Activated CD8-positive, alpha-beta memory T cell treated with anti-CD3 and anti-CD28 coated beads, Interleukin-2, amount 10 ng/mL, durations not matched to agents 7 days and 5 days (primary cell): ENCODE data around the gene GEMIN2. TPM values are rescaled to one million over a fixed set of nuclear protein-coding genes. Genes with fewer than 3 reads are reported as not detected.
"Not testable (repeated sequence)": the region's sequence is repeated elsewhere in the genome, so short reads cannot be mapped to it uniquely, and the experiment has no call there.

Source experiments
- ATAC-seq: fragments of 150-1000 bp; cut with Tn5 transposase; one replicate; pipeline ENCODE4 v1.10.0; 2021; ENCODE audit warnings: moderate library complexity
- CTCF ChIA-PET: fragments of 350-600 bp; sonication (Branson Sonifier 250); formaldehyde crosslinking; loops from one replicate; lab custom pipeline; 2021; ENCODE audit warnings: antibody characterized with exemption; lab: Charles Lee
- DNase-seq: peaks from one replicate; pipeline ENCODE4 v3.0.0-alpha.2; 2020
- H3K27ac Mint-ChIP-seq: one replicate; pipeline ENCODE4 v1.8.0; 2021; ENCODE audit warnings: mild to moderate bottlenecking, mixed read lengths
- H3K27me3 Mint-ChIP-seq: one replicate; pipeline ENCODE4 v1.8.0; 2021; ENCODE audit warnings: mixed read lengths
- H3K36me3 Mint-ChIP-seq: one replicate; pipeline ENCODE4 v1.8.0; 2021; ENCODE audit warnings: mild to moderate bottlenecking, mixed read lengths
- H3K4me1 Mint-ChIP-seq: one replicate; pipeline ENCODE4 v1.8.0; 2021; ENCODE audit warnings: mixed read lengths
- H3K4me3 Mint-ChIP-seq: one replicate; pipeline ENCODE4 v1.8.0; 2021; ENCODE audit warnings: mild to moderate bottlenecking, moderate library complexity, mixed read lengths
- H3K9me3 Mint-ChIP-seq: one replicate; pipeline ENCODE4 v1.8.0; 2022; ENCODE audit warnings: low read depth, mixed read lengths
- total RNA-seq, 2 experiments: library from RNA; stranded (reverse); gene quantifications; one replicate each; pipeline ENCODE4 v1.2.3, GENCODE V29; 2021

Gene GEMIN2
- total RNA-seq = 10 to 100 TPM; 22.5 to 26.3 TPM

DNA sequence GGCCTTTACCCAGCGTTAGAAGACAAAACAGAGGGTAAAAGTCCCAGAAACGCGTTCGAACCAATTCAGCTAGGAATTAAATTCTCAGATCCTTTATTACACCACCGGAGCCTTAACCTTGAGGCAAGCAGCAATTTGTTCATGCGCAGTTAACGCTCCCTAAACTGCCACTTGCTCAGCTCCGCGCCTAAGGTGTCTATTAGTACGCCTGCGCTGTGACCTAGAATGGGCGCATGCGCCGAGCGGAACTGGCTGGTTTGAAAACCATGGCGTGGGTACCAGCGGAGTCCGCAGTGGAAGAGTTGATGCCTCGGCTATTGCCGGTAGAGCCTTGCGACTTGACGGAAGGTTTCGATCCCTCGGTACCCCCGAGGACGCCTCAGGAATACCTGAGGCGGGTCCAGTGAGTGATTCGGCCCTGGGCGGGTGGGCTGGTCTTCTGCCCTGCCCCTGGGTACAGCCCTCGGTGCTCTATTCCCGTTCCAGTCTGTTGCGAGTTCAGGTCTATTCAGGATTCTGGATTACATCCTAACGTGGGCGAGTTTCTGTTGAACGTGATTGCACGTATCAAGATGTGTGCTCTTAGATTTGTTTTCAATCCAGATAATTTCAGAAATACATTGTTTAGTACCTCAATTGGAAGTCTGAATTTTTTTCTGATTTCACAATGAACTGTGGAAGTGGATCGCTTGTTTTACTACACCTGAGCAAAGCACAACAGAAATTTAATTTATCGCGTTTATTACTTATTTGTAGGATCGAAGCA lies at the start of gene GEMIN2:
Gene GEMIN2, plus strand, starts transcription at position 251 of the 766 bp plus-strand sequence. Its CDS starts 16 bp downstream, at position 267.
- peak within 1 kb of the TSS; percentile 98 for H3K27ac Mint-ChIP-seq
- H3K36me3 Mint-ChIP-seq = peaks cover 17% of the 10 kb centered on the region
- peak within 1 kb of the TSS; percentile 98 for H3K4me3 Mint-ChIP-seq
- CTCF ChIA-PET = interaction anchor here (1.0 to 2.2 kb wide), 6 partner anchors 9 to 312 kb away, joined by 4 to 10 read pairs (median 7); partner anchors contain the start of genes SEC23A and TRAPPC6B
- DNase-seq = peak; percentile 97
- peak; percentile 99 for ATAC-seq
- H3K4me1 Mint-ChIP-seq = peaks cover 35% of the 10 kb centered on the region
- no peaks in the 10 kb centered on the region for H3K27me3 Mint-ChIP-seq
- H3K9me3 Mint-ChIP-seq = no peaks in the 10 kb centered on the region

GRCh38 chr14:39069169-39069805 lies 44.8 kb upstream of the GEMIN2 start:
- CTCF ChIA-PET, H3K27ac Mint-ChIP-seq, H3K4me1 Mint-ChIP-seq, H3K27me3 Mint-ChIP-seq, H3K4me3 Mint-ChIP-seq, H3K9me3 Mint-ChIP-seq, ATAC-seq, DNase-seq: not testable (repeated sequence)
- peaks cover 55% of the 10 kb centered on the region for H3K36me3 Mint-ChIP-seq

DNA sequence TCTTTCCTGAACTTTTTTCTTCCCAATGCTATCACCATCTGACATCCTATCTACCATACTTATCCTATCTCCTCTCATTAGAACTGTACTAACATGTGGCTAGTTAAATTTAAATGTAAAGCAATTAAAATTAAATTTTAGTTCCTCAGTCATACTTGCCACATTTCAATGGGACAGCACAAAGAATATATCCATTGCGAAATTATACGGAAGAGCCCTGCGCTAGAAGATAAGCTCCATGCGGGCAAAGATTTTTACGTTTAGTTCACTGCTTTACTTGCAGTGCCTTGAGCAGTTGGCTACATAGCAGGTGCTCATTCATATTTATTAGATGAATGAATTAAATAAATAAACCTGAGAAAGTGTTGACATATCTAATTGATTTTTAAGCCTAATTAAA lies 44.2 kb upstream of the GEMIN2 start:
- Mint-ChIP-seq H3K27ac (no peak overlapping the region), H3K4me3 (no peak overlapping the region), H3K36me3 (peaks cover 54% of the 10 kb centered on the region), H3K4me1 (no peaks in the 10 kb centered on the region), H3K27me3 (no peaks in the 10 kb centered on the region), H3K9me3 (no peaks in the 10 kb centered on the region)
- CTCF ChIA-PET = no interaction called here
- ATAC-seq (no peak), DNase-seq (no peak)

GRCh38 chr14:39071096-39071495 lies 43.0 kb upstream of the GEMIN2 start:
- DNase-seq = no peak
- CTCF ChIA-PET = no interaction called here
- no peaks in the 10 kb centered on the region for H3K27me3 Mint-ChIP-seq
- no peak overlapping the region for H3K4me3 Mint-ChIP-seq
- no peaks in the 10 kb centered on the region for H3K9me3 Mint-ChIP-seq
- peaks cover under 1% of the 10 kb centered on the region for H3K4me1 Mint-ChIP-seq
- no peak for ATAC-seq
- H3K27ac Mint-ChIP-seq = no peak overlapping the region
- peaks cover 55% of the 10 kb centered on the region for H3K36me3 Mint-ChIP-seq

DNA sequence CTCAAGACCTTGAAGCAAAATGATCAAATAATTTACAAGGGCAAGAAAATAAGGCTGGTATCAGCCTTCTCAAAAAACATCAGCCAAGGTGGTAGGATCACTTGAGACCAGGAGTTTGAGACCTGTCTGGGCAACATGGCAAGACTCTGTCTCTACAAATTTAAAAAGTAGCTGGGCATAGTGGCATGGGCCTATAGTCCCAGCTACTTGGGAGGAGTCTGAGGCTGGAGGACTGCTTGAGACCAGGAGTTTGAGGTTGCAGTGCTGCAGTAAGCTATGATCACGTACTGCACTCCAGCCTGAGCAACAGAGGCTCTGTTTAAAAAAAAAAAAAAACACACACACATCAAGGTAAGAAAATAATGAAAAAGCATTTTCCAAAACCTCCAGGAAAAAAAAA lies 33.2 kb upstream of the GEMIN2 start:
- CTCF ChIA-PET = no interaction called here
- Mint-ChIP-seq H3K4me3 (no peak overlapping the region), H3K9me3 (no peaks in the 10 kb centered on the region), H3K27me3 (no peaks in the 10 kb centered on the region), H3K27ac (no peak overlapping the region), H3K36me3 (peaks cover 50% of the 10 kb centered on the region), H3K4me1 (peaks cover 2% of the 10 kb centered on the region)
- DNase-seq (no peak), ATAC-seq (no peak)

DNA sequence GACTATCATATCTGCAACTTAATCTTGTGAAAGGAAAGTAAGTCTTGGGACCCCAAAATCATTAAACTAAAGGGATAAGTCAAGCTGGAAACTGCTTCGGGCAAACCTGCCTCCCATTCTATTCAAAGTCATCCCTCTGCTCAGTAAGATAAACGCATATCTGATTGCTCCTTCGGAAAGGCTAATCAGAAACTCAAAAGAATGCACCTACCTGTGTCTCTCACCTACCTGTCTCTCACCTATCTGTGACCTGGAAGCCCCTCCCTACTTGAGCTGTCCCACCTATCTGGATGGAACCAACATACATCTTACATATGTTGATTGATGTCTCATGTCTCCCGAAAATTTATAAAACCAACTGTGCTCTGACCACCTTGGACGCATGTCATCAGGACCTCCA lies 31.0 kb upstream of the GEMIN2 start:
- CTCF ChIA-PET = no interaction called here
- Mint-ChIP-seq H3K27ac (no peak overlapping the region), H3K9me3 (no peaks in the 10 kb centered on the region), H3K4me3 (no peak overlapping the region), H3K36me3 (peaks cover 55% of the 10 kb centered on the region), H3K4me1 (peaks cover 2% of the 10 kb centered on the region), H3K27me3 (no peaks in the 10 kb centered on the region)
- DNase-seq = no peak
- ATAC-seq = no peak

DNA sequence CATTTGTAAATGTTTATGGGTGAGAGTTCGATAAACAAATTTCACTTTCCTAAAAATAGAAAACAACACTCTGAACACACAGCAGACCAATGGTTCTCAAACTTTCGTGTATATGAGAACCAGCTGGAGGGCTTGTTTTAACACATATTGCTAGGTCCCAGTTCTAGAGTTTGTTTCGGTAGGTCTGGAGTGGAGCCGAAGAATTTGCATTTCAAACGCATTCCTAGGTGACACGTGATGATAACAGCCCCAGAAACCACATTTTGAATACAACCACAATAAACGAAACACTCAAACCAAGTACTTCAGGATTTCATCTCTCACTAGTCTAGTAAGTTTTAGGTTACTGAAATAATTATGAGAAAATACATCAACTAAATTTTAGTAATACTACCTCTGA lies 28.2 kb upstream of the GEMIN2 start:
- Mint-ChIP-seq H3K36me3 (peaks cover 60% of the 10 kb centered on the region), H3K4me3 (no peak overlapping the region), H3K4me1 (peaks cover 7% of the 10 kb centered on the region), H3K27me3 (no peaks in the 10 kb centered on the region), H3K27ac (no peak overlapping the region), H3K9me3 (no peaks in the 10 kb centered on the region)
- CTCF ChIA-PET = no interaction called here
- ATAC-seq = no peak
- no peak for DNase-seq

GRCh38 chr14:39087493-39087892 lies 26.6 kb upstream of the GEMIN2 start:
- no peak overlapping the region for H3K4me3 Mint-ChIP-seq
- H3K4me1 Mint-ChIP-seq = peaks cover 16% of the 10 kb centered on the region
- DNase-seq (no peak), ATAC-seq (no peak)
- H3K36me3 Mint-ChIP-seq = peaks cover 64% of the 10 kb centered on the region
- H3K27ac Mint-ChIP-seq = no peak overlapping the region
- no peaks in the 10 kb centered on the region for H3K27me3 Mint-ChIP-seq
- CTCF ChIA-PET = no interaction called here
- H3K9me3 Mint-ChIP-seq = no peaks in the 10 kb centered on the region

DNA sequence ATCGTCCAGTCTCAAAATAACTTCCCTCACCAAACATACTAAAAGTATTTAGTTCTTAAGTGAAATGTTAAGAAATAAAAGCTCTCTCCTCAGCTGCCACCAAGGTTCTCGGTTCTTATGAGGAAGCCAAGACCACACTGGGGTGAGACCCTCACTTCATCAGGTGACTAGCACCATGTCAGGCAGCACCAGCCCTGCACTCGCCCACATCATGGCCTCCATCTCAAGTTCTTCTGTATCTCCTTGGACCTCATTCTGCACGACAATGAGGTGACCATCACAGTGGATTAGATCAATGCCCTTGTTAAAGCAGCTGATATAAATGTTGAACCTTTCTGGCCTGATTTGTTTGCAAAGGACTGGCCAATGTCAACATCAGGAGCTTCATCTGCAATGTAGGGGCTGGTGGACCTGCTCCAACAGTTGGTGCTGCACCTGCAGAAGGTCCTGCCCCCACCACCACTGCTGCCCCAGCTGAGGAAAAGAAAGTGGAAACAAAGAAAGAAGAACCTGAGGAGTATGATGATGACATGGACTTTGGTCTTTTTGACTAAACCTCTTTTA lies 23.5 kb upstream of the GEMIN2 start:
- CTCF ChIA-PET = no interaction called here
- no peak overlapping the region for H3K4me3 Mint-ChIP-seq
- peaks cover 24% of the 10 kb centered on the region for H3K4me1 Mint-ChIP-seq
- peaks cover 64% of the 10 kb centered on the region for H3K36me3 Mint-ChIP-seq
- no peak overlapping the region for H3K27ac Mint-ChIP-seq
- DNase-seq (no peak), ATAC-seq (no peak)
- H3K27me3 Mint-ChIP-seq = no peaks in the 10 kb centered on the region
- H3K9me3 Mint-ChIP-seq = no peaks in the 10 kb centered on the region

DNA sequence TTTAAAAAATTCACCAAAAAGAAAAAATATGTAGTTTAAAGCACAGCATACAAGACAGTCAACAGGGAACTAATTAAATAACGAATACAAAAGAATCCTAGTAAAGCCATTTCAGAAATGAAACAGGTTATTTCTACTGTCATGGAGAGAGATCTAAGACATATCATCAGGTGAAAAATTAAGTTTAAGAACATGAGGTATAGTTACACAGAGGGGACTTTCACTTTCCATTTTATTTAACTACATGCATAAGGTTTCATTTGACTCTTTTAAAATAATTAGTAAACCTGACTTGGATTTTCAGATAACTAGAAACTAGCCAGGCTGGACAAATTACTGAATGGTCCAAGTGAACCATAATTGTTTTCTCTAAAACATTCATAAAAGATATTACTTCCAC lies 22.4 kb upstream of the GEMIN2 start:
- ATAC-seq (no peak), DNase-seq (no peak)
- Mint-ChIP-seq H3K27me3 (no peaks in the 10 kb centered on the region), H3K4me1 (peaks cover 24% of the 10 kb centered on the region), H3K36me3 (peaks cover 55% of the 10 kb centered on the region), H3K9me3 (no peaks in the 10 kb centered on the region), H3K4me3 (no peak overlapping the region), H3K27ac (peak overlapping the region; percentile 7)
- CTCF ChIA-PET = no interaction called here

GRCh38 chr14:39094515-39094914 lies 19.6 kb upstream of the GEMIN2 start:
- H3K9me3 Mint-ChIP-seq = no peaks in the 10 kb centered on the region
- ATAC-seq (no peak), DNase-seq (no peak)
- peaks cover 35% of the 10 kb centered on the region for H3K4me1 Mint-ChIP-seq
- peaks cover 51% of the 10 kb centered on the region for H3K36me3 Mint-ChIP-seq
- H3K27ac Mint-ChIP-seq = no peak overlapping the region
- no peaks in the 10 kb centered on the region for H3K27me3 Mint-ChIP-seq
- CTCF ChIA-PET = interaction anchor here (0.9 to 1.1 kb wide), 2 partner anchors 13 to 288 kb away, joined by 3 read pairs; no protein-coding TSS in a partner anchor
- no peak overlapping the region for H3K4me3 Mint-ChIP-seq

DNA sequence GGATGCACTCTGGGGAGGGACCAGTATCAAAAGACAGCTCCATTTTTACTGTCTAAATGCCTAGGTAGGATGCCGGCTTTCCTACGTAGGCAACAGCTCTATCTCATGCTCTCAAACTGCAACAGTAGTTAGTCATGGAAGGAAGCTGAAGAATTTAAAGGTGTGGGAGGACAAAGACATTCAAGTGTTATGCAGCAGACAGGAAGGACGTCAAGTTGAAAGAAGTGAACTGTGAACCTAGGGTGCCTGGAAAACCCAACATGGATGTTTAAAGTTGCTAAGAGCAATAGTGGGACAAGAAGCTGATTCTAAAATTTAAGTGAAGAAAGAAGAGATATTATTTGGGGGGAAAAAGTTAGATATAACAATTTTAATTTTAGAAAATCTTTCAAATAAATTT lies 17.0 kb upstream of the GEMIN2 start:
- CTCF ChIA-PET = interaction anchor here (0.7 to 1.2 kb wide), 2 partner anchors 10 to 134 kb away, joined by 3 to 5 read pairs; no protein-coding TSS in a partner anchor
- Mint-ChIP-seq H3K4me1 (peaks cover 42% of the 10 kb centered on the region), H3K9me3 (no peaks in the 10 kb centered on the region), H3K36me3 (peaks cover 32% of the 10 kb centered on the region), H3K27ac (peak overlapping the region; percentile 47), H3K4me3 (peak overlapping the region; percentile 7), H3K27me3 (no peaks in the 10 kb centered on the region)
- DNase-seq (no peak), ATAC-seq (peak; percentile 68)

DNA sequence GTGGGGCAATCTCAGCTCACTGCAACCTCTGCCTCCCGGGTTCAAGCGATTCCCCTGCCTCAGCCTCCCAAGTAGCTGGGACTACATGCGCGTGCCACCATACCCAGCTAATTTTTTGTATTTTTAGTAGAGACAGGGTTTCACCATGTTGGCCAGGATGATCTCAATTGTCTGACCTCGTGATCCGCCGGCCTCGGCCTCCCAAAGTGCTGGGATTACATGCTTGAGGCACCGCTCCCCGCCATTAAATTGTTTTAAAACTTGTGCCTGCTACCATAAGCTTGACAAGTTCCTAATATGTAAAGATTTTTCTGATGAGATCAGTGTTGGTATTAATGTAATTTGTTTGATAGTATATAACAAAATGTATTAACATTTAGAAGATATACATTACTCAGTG lies 14.9 kb upstream of the GEMIN2 start:
- not testable (repeated sequence) for ATAC-seq, H3K27me3 Mint-ChIP-seq
- CTCF ChIA-PET = interaction anchor here (1.0 kb wide), 1 partner anchor 8 kb away, joined by 4 read pairs; no protein-coding TSS in a partner anchor

More for the DNA sequence above, 14.9 kb upstream of the GEMIN2 start:
- Mint-ChIP-seq H3K4me1 (peaks cover 48% of the 10 kb centered on the region), H3K36me3 (peaks cover 23% of the 10 kb centered on the region)
- H3K9me3 Mint-ChIP-seq, H3K27ac Mint-ChIP-seq, DNase-seq, H3K4me3 Mint-ChIP-seq: not testable (repeated sequence)
